HepG2 (cell line): ENCODE measurements around the gene CLEC16A. TPM values are rescaled to one million over a fixed set of nuclear protein-coding genes. Genes with fewer than 3 reads are reported as not detected.

ENCODE experiments used
- ARHGAP35 ChIP-seq: sonication (generic); formaldehyde crosslinking; IDR thresholded peaks from 2 replicates; pipeline ENCODE4 v1.9.0; 2022; ENCODE audit warnings: mild to moderate bottlenecking, inconsistent platforms, moderate library complexity, missing genetic modification reagents, borderline replicate concordance
- ARID2 ChIP-seq: sonication (generic); formaldehyde crosslinking; IDR thresholded peaks from 2 replicates; pipeline ENCODE4 v1.8.1; 2022; ENCODE audit warnings: mild to moderate bottlenecking, missing genetic modification reagents, borderline replicate concordance
- CCDC6 ChIP-seq: sonication (generic); formaldehyde crosslinking; IDR thresholded peaks from 2 replicates; pipeline ENCODE4 v1.8.1; 2022; ENCODE audit warnings: mild to moderate bottlenecking, missing genetic modification reagents, moderate library complexity
- CENPX ChIP-seq: sonication (generic); formaldehyde crosslinking; IDR thresholded peaks from 2 replicates; pipeline ENCODE4 v1.9.0; 2021; ENCODE audit warnings: mild to moderate bottlenecking, missing genetic modification reagents, moderate library complexity
- KLF11 ChIP-seq: IDR thresholded peaks from 2 replicates; pipeline ENCODE4 v1.6.1; 2016; ENCODE audit warnings: missing compliant biosample characterization
- KLF9 ChIP-seq: IDR thresholded peaks from 2 replicates; pipeline ENCODE4 v1.6.1; 2016; ENCODE audit warnings: low read depth
- MYNN ChIP-seq: sonication (generic); formaldehyde crosslinking; IDR thresholded peaks from 2 replicates; pipeline ENCODE4 v1.4.0; 2020; ENCODE audit warnings: mild to moderate bottlenecking, low read depth, missing genetic modification reagents
- POGZ ChIP-seq: sonication (generic); formaldehyde crosslinking; IDR thresholded peaks from 2 replicates; pipeline ENCODE4 v1.4.0; 2020; ENCODE audit warnings: mild to moderate bottlenecking, missing genetic modification reagents
- SP1 ChIP-seq, 2 experiments: fragments of 450-650 bp in 1 of 2; sonication (generic) in 1 of 2; formaldehyde crosslinking in 1 of 2; IDR thresholded peaks; 2 replicates each; pipeline versions ENCODE4 v1.4.0 to v1.6.1; 2016 to 2020; ENCODE audit warnings: missing genetic modification reagents in 1 of 2
- STAG1 ChIP-seq: sonication (generic); formaldehyde crosslinking; IDR thresholded peaks from 2 replicates; pipeline ENCODE4 v1.4.0; 2020; ENCODE audit warnings: missing genetic modification reagents
- TEAD3 ChIP-seq: optimal IDR thresholded peaks from 2 replicates; pipeline ENCODE3; 2016; ENCODE audit warnings: borderline replicate concordance
- TFE3 ChIP-seq: IDR thresholded peaks from 2 replicates; pipeline ENCODE4 v1.6.1; 2016
- U2AF1 ChIP-seq: fragments of 200-400 bp; formaldehyde crosslinking; optimal IDR thresholded peaks from 2 replicates; pipeline ENCODE3; 2017; ENCODE audit warnings: mild to moderate bottlenecking, low read depth, low read length
- ZMYM2 ChIP-seq: sonication (generic); formaldehyde crosslinking; IDR thresholded peaks from 2 replicates; pipeline ENCODE4 v1.8.0; 2022; ENCODE audit warnings: mild to moderate bottlenecking, missing genetic modification reagents
- ZMYM4 ChIP-seq: sonication (generic); formaldehyde crosslinking; IDR thresholded peaks from 2 replicates; pipeline ENCODE4 v1.8.1; 2023; ENCODE audit warnings: mild to moderate bottlenecking, missing genetic modification reagents
- ZNF17 ChIP-seq: sonication (generic); formaldehyde crosslinking; IDR thresholded peaks from 2 replicates; pipeline ENCODE4 v1.5.0; 2020; ENCODE audit warnings: mild to moderate bottlenecking, missing genetic modification reagents
- ZNF207 ChIP-seq: fragments of 450-650 bp; IDR thresholded peaks from 2 replicates; pipeline ENCODE4 v1.6.1; 2016; ENCODE audit warnings: antibody characterized with exemption, borderline replicate concordance
- ZNF234 ChIP-seq: sonication (generic); formaldehyde crosslinking; conservative IDR thresholded peaks from 2 replicates; pipeline ENCODE4 v1.5.1; 2020; ENCODE audit warnings: mild to moderate bottlenecking, missing genetic modification reagents
- ZNF263 ChIP-seq: sonication (generic); formaldehyde crosslinking; IDR thresholded peaks from 2 replicates; pipeline ENCODE4 v1.4.0; 2020; ENCODE audit warnings: missing genetic modification reagents
- ZNF484 ChIP-seq: sonication (generic); formaldehyde crosslinking; IDR thresholded peaks from 2 replicates; pipeline ENCODE4 v1.5.1; 2020; ENCODE audit warnings: mild to moderate bottlenecking, low read depth, missing genetic modification reagents, borderline replicate concordance
- ZNF720 ChIP-seq: sonication (generic); formaldehyde crosslinking; IDR thresholded peaks from 2 replicates; pipeline ENCODE4 v1.4.0; 2020; ENCODE audit warnings: missing genetic modification reagents
- polyA plus RNA-seq, 8 experiments: library from polyadenylated mRNA; depleted of rRNA in 3 of 8; stranded (reverse) in 7 of 8; unstranded in 1 of 8; fragments of >200 nt; fragmentation: Illumina TruSeq in 4 of 8; extraction: Trizol in 4 of 8; gene quantifications; 2 replicates each; pipeline versions ENCODE4 v1.2.1 to v1.2.3, GENCODE V29; 2011 to 2016; ENCODE audit warnings: low read depth in 4 of 8, missing spikeins in 1 of 8, mixed read lengths in 1 of 8; ENCODE audit not compliant: insufficient read depth in 1 of 8
- total RNA-seq, 5 experiments: library from RNA; depleted of rRNA; stranded (reverse); fragments of >200 nt; fragmentation: Illumina TruSeq; extraction: Trizol; gene quantifications; 2 replicates each; pipeline ENCODE4 v1.2.3, GENCODE V29; 2016; ENCODE audit warnings: low read depth in 1 of 5
- TF ChIP-seq, protein P1 (sequence below): sonication (generic); formaldehyde crosslinking; IDR thresholded peaks from 2 replicates; pipeline ENCODE4 v1.5.0; 2020; ENCODE audit warnings: mild to moderate bottlenecking, missing genetic modification reagents, moderate library complexity
- TF ChIP-seq, protein P2 (sequence below): sonication (generic); formaldehyde crosslinking; conservative IDR thresholded peaks from 2 replicates; pipeline ENCODE4 v1.8.0; 2022; ENCODE audit warnings: low read depth, missing genetic modification reagents
- TF ChIP-seq, protein P3 (sequence below): IDR thresholded peaks from 2 replicates; pipeline ENCODE4 v1.6.1; 2018; ENCODE audit warnings: missing genetic modification reagents
- TF ChIP-seq, protein P4 (sequence below): sonication (generic); formaldehyde crosslinking; IDR thresholded peaks from 2 replicates; pipeline ENCODE4 v1.8.1; 2023; ENCODE audit warnings: mild to moderate bottlenecking, inconsistent platforms, moderate library complexity, missing genetic modification reagents, borderline replicate concordance

The CLEC16A gene
- total and polyA plus RNA-seq, 2 of the 13 experiments (the other 11 are each of a cell fraction or from before 2014, with no cell fraction given): 8.5 to 10.3 TPM

- TF ChIP-seq, protein P1, sequence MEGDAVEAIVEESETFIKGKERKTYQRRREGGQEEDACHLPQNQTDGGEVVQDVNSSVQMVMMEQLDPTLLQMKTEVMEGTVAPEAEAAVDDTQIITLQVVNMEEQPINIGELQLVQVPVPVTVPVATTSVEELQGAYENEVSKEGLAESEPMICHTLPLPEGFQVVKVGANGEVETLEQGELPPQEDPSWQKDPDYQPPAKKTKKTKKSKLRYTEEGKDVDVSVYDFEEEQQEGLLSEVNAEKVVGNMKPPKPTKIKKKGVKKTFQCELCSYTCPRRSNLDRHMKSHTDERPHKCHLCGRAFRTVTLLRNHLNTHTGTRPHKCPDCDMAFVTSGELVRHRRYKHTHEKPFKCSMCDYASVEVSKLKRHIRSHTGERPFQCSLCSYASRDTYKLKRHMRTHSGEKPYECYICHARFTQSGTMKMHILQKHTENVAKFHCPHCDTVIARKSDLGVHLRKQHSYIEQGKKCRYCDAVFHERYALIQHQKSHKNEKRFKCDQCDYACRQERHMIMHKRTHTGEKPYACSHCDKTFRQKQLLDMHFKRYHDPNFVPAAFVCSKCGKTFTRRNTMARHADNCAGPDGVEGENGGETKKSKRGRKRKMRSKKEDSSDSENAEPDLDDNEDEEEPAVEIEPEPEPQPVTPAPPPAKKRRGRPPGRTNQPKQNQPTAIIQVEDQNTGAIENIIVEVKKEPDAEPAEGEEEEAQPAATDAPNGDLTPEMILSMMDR (CRISPR knock-in tag): peak; percentile 68
- TF ChIP-seq SP1 (IDR thresholded peaks at IDR 0.05): no peak
- TF ChIP-seq SP1 (CRISPR knock-in tag; IDR thresholded peaks at IDR 0.05): no peak
- no peak for TF ChIP-seq ZNF207
- TF ChIP-seq U2AF1: no peak
- TF ChIP-seq KLF9 (CRISPR knock-in tag): no peak
- no peak for TF ChIP-seq ZNF17
- no peak for TF ChIP-seq ARID2 (CRISPR knock-in tag)
- TF ChIP-seq CENPX: no peak
- TF ChIP-seq, protein P2, sequence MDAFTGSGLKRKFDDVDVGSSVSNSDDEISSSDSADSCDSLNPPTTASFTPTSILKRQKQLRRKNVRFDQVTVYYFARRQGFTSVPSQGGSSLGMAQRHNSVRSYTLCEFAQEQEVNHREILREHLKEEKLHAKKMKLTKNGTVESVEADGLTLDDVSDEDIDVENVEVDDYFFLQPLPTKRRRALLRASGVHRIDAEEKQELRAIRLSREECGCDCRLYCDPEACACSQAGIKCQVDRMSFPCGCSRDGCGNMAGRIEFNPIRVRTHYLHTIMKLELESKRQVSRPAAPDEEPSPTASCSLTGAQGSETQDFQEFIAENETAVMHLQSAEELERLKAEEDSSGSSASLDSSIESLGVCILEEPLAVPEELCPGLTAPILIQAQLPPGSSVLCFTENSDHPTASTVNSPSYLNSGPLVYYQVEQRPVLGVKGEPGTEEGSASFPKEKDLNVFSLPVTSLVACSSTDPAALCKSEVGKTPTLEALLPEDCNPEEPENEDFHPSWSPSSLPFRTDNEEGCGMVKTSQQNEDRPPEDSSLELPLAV: no peak
- TF ChIP-seq MYNN (CRISPR knock-in tag): no peak
- TF ChIP-seq, protein P3, sequence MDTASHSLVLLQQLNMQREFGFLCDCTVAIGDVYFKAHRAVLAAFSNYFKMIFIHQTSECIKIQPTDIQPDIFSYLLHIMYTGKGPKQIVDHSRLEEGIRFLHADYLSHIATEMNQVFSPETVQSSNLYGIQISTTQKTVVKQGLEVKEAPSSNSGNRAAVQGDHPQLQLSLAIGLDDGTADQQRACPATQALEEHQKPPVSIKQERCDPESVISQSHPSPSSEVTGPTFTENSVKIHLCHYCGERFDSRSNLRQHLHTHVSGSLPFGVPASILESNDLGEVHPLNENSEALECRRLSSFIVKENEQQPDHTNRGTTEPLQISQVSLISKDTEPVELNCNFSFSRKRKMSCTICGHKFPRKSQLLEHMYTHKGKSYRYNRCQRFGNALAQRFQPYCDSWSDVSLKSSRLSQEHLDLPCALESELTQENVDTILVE (CRISPR knock-in tag): 0 out of 2 replicates have a peak, but pooled peaks have one; percentile 23
- peak; percentile 37 for TF ChIP-seq TEAD3 (CRISPR knock-in tag)
- TF ChIP-seq ZNF484 (CRISPR knock-in tag): no peak
- TF ChIP-seq ZNF234 (CRISPR knock-in tag): no peak
- no peak for TF ChIP-seq ARHGAP35
- TF ChIP-seq ZNF720 (CRISPR knock-in tag): no peak
- TF ChIP-seq STAG1 (CRISPR knock-in tag): peak; percentile 59
- TF ChIP-seq KLF11 (CRISPR knock-in tag): no peak
- TF ChIP-seq CCDC6 (CRISPR knock-in tag): no peak
- TF ChIP-seq ZMYM4: peak; percentile 93
- TF ChIP-seq ZNF263: no peak
- TF ChIP-seq, protein P4, sequence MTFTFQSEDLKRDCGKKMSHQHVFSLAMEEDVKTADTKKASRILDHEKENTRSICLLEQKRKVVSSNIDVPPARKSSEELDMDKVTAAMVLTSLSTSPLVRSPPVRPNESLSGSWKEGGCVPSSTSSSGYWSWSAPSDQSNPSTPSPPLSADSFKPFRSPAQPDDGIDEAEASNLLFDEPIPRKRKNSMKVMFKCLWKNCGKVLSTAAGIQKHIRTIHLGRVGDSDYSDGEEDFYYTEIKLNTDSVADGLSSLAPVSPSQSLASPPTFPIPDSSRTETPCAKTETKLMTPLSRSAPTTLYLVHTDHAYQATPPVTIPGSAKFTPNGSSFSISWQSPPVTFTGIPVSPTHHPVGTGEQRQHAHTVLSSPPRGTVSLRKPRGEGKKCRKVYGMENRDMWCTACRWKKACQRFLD (CRISPR knock-in tag): no peak
- no peak for TF ChIP-seq ZMYM2 (CRISPR knock-in tag)
- peak; percentile 48; the same call in 1 of the 2 replicates for TF ChIP-seq POGZ (CRISPR knock-in tag)
- peak; percentile 13; the same call in 1 of the 2 replicates for TF ChIP-seq TFE3 (CRISPR knock-in tag)
Observed at GRCh38 chr16:10981697-10982216, 37.4 kb downstream of the CLEC16A start (continued).
